Testis (tissue), 2 donors: ENCODE measurements around the gene LRG1.

Experiments used
- CTCF ChIP-seq, 3 experiments: fragments of 450-650 bp in 2 of 3; fragments of 200-600 bp in 1 of 3; sonication (generic) in 1 of 3; IDR thresholded peaks; one replicate each; pipeline ENCODE4 v1.5.1; 2016 to 2019; ENCODE audit warnings: antibody characterized with exemption in 3 of 3, mild to moderate bottlenecking in 2 of 3, moderate library complexity in 1 of 3
- POLR2A ChIP-seq: fragments of 450-650 bp; IDR thresholded peaks from one replicate; pipeline ENCODE4 v1.6.1; 2017; ENCODE audit warnings: antibody characterized with exemption, mild to moderate bottlenecking, moderate library complexity

DNA sequence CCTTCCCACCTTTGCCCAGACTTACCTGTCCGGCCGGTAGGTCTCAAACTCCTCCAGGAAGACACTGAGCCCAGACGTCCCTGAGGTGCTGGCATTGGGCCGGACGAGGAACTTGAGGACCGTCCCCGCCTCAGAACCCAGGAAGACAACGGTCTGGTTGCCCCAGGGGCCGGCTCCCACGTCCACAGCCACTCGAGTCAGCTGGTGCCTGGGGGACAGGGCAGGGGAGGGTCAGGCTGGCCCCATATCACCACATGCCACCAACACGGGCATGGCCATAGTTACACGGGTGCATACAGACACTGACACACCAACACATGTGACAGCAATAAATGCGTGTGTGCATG lies 8.4 kb upstream of the LRG1 start:
- TF ChIP-seq CTCF (IDR thresholded peaks at IDR 0.05) = no peak
- no peak for TF ChIP-seq POLR2A
